Peyer's patch (tissue), 4 donors: ENCODE results near the gene SLC44A2.

ENCODE experiments used
- CTCF ChIP-seq, 6 experiments: fragments of 450-650 bp in 4 of 6; fragments of 200-600 bp in 2 of 6; sonication (generic) in 1 of 6; IDR thresholded peaks; one replicate each; pipeline ENCODE4 v1.5.1; 2017 to 2019; ENCODE audit warnings: antibody characterized with exemption in 6 of 6, mild to moderate bottlenecking in 3 of 6, moderate library complexity in 1 of 6
- POLR2A ChIP-seq, 2 donors: fragments of 450-650 bp; IDR thresholded peaks; one replicate each; pipeline ENCODE4 v1.5.1; 2017; ENCODE audit warnings: antibody characterized with exemption in 2 of 2, mild to moderate bottlenecking in 2 of 2, moderate library complexity in 2 of 2

- TF ChIP-seq CTCF (IDR thresholded peaks at IDR 0.05) (no peak), POLR2A (IDR thresholded peaks at IDR 0.05) (no peak)
Measured at GRCh38 chr19:10687518-10688288, 62.4 kb downstream of the SLC44A2 start.
